Astrocyte (in vitro differentiated cells and primary cell): Measurements from ENCODE around the gene IYD. TPM values are rescaled to one million over a fixed set of nuclear protein-coding genes. Genes with fewer than 3 reads are reported as not detected.
"Not testable (repeated sequence)": the region's sequence is repeated elsewhere in the genome, so short reads cannot be mapped to it uniquely, and the experiment has no call there.

ENCODE experiments used
- DNase-seq: peaks from one replicate; pipeline ENCODE4 v3.0.0-alpha.2; 2010; ENCODE audit warnings: low read depth
- FAIRE-seq: peaks from 2 replicates; lab custom pipeline; 2011; peaks lifted over from hg19 to GRCh38; lab: Jason Lieb, UNC
- H2AFZ ChIP-seq: 2 replicates; pipeline ENCODE4 v1.6.0; 2012; ENCODE audit warnings: low read depth, low read length, inconsistent platforms
- H3K27ac ChIP-seq: 2 replicates; pipeline ENCODE4 v1.5.1; 2011; ENCODE audit warnings: low read depth, low read length, inconsistent platforms
- H3K27me3 ChIP-seq: 2 replicates; pipeline ENCODE4 v1.6.0; 2011; ENCODE audit warnings: low read length, inconsistent platforms; ENCODE audit not compliant: insufficient read depth
- H3K36me3 ChIP-seq: 2 replicates; pipeline ENCODE4 v1.5.1; 2011; ENCODE audit warnings: low read length, inconsistent platforms; ENCODE audit not compliant: insufficient read depth
- H3K4me1 ChIP-seq: 2 replicates; pipeline ENCODE4 v1.5.1; 2011; ENCODE audit warnings: low read length, inconsistent platforms; ENCODE audit not compliant: insufficient read depth
- H3K4me2 ChIP-seq: 2 replicates; pipeline ENCODE4 v1.6.0; 2012; ENCODE audit warnings: low read length, inconsistent platforms
- H3K4me3 ChIP-seq: 2 replicates; pipeline ENCODE4 v1.5.1; 2011; ENCODE audit warnings: low read depth, mild to moderate bottlenecking, low read length, inconsistent platforms; ENCODE audit not compliant: insufficient read depth
- H3K79me2 ChIP-seq: 2 replicates; pipeline ENCODE4 v1.6.0; 2012; ENCODE audit warnings: mild to moderate bottlenecking, low read length, inconsistent platforms; ENCODE audit not compliant: insufficient read depth
- H3K9ac ChIP-seq: 2 replicates; pipeline ENCODE4 v1.6.0; 2012; ENCODE audit warnings: mild to moderate bottlenecking, low read length, inconsistent platforms
- H3K9me3 ChIP-seq: 2 replicates; pipeline ENCODE4 v1.5.1; 2012; ENCODE audit warnings: low read depth, mild to moderate bottlenecking, low read length, inconsistent platforms; ENCODE audit not compliant: insufficient read depth
- H4K20me1 ChIP-seq: 2 replicates; pipeline ENCODE4 v1.6.0; 2012; ENCODE audit warnings: low read length, inconsistent platforms; ENCODE audit not compliant: insufficient read depth
- H3K27ac Mint-ChIP-seq: one replicate; pipeline ENCODE4 v1.8.0; 2021; ENCODE audit warnings: mild to moderate bottlenecking, mixed read lengths; ENCODE audit not compliant: unreplicated experiment
- H3K27me3 Mint-ChIP-seq: one replicate; pipeline ENCODE4 v1.8.0; 2021; ENCODE audit warnings: low read depth, mixed read lengths; ENCODE audit not compliant: unreplicated experiment
- H3K36me3 Mint-ChIP-seq: one replicate; pipeline ENCODE4 v1.8.0; 2021; ENCODE audit warnings: low read depth, mixed read lengths; ENCODE audit not compliant: unreplicated experiment
- H3K4me1 Mint-ChIP-seq: one replicate; pipeline ENCODE4 v1.8.0; 2021; ENCODE audit warnings: low read depth, mixed read lengths; ENCODE audit not compliant: unreplicated experiment
- H3K4me3 Mint-ChIP-seq: one replicate; pipeline ENCODE4 v1.8.0; 2021; ENCODE audit warnings: mild to moderate bottlenecking, moderate library complexity, mixed read lengths; ENCODE audit not compliant: unreplicated experiment
- H3K9me3 Mint-ChIP-seq: one replicate; pipeline ENCODE4 v1.8.0; 2021; ENCODE audit warnings: mild to moderate bottlenecking, mixed read lengths; ENCODE audit not compliant: unreplicated experiment
- EZH2 ChIP-seq: IDR thresholded peaks from 2 replicates; pipeline ENCODE4 v1.6.1; 2012; ENCODE audit warnings: mild to moderate bottlenecking, low read length, inconsistent platforms; ENCODE audit not compliant: insufficient read depth
- total RNA-seq: library from RNA; stranded (reverse); gene quantifications from 2 replicates; pipeline ENCODE4 v1.2.1, GENCODE V29; 2021
- TF ChIP-seq, protein P1 (sequence below): IDR thresholded peaks from 2 replicates; pipeline ENCODE4 v1.5.1; 2011; ENCODE audit warnings: low read depth, mild to moderate bottlenecking, inconsistent platforms, low read length, moderate library complexity; ENCODE audit not compliant: insufficient read depth

IYD gene
- total RNA-seq, 1 donor from 2014 or later = not detected

DNA sequence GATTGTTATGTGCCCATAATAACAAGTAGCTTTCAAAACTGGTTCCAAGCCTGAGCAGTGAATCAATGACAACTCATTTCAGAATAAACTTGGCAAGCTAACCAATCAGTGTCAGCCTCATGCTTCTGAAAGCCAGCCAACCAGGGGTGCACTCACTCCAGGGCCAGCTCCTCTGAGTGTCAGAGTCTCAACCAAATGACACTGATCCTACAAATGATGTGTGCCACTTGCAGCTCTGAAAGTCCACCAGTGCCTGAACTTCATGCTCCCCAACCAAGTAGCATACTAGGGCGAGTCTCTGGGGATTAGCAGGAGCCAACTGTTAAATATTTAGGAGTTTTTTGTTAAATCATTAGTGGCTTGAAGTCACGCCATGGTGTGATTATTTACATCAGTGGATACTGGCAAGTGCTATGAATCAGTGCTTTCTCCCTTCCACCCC is 4.5 kb downstream of the IYD start:
- DNase-seq (peak; percentile 58), FAIRE-seq (no peak)
- H2AFZ ChIP-seq = no peak overlapping the region
- no peak overlapping the region for H3K4me3 ChIP-seq
- no peaks in the 10 kb centered on the region for H3K36me3 ChIP-seq
- no peak overlapping the region for H3K9ac ChIP-seq
- H3K27ac ChIP-seq = no peak overlapping the region
- H3K79me2 ChIP-seq = no peaks in the 10 kb centered on the region
- peaks cover 5% of the 10 kb centered on the region for H3K9me3 Mint-ChIP-seq
- H3K36me3 Mint-ChIP-seq = no peaks in the 10 kb centered on the region
- TF ChIP-seq, protein P1, sequence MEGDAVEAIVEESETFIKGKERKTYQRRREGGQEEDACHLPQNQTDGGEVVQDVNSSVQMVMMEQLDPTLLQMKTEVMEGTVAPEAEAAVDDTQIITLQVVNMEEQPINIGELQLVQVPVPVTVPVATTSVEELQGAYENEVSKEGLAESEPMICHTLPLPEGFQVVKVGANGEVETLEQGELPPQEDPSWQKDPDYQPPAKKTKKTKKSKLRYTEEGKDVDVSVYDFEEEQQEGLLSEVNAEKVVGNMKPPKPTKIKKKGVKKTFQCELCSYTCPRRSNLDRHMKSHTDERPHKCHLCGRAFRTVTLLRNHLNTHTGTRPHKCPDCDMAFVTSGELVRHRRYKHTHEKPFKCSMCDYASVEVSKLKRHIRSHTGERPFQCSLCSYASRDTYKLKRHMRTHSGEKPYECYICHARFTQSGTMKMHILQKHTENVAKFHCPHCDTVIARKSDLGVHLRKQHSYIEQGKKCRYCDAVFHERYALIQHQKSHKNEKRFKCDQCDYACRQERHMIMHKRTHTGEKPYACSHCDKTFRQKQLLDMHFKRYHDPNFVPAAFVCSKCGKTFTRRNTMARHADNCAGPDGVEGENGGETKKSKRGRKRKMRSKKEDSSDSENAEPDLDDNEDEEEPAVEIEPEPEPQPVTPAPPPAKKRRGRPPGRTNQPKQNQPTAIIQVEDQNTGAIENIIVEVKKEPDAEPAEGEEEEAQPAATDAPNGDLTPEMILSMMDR = no peak
- no peak for TF ChIP-seq EZH2
- H3K27ac Mint-ChIP-seq = no peak overlapping the region
- H3K9me3 ChIP-seq = no peaks in the 10 kb centered on the region
- peaks cover 18% of the 10 kb centered on the region for H3K27me3 Mint-ChIP-seq
- H4K20me1 ChIP-seq = no peaks in the 10 kb centered on the region
- H3K4me3 Mint-ChIP-seq = no peak overlapping the region
- H3K4me2 ChIP-seq = no peak overlapping the region
- peaks cover 3% of the 10 kb centered on the region for H3K27me3 ChIP-seq
- peaks cover 3% of the 10 kb centered on the region for H3K4me1 Mint-ChIP-seq
- H3K4me1 ChIP-seq = peaks cover 10% of the 10 kb centered on the region

DNA sequence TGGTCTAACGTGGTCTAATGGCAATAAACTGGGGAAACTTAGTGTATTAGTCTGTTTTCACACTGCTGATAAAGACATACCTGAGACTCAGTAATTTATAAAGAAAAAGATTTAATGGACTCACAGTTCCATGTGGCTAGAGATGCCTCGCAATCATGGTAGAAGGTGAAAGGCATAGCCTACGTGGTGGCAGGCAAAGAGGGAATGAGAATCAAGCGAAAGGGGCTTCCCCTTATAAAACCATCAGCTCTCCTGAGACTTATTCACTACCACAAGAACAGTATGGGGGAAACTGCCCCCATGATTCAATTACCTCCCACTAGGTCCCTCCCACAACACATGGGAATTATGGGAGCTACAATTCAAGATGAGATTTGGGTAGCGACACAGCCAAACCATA is 5.5 kb downstream of the IYD start:
- FAIRE-seq, H3K4me3 ChIP-seq, H3K27ac ChIP-seq, H3K9me3 Mint-ChIP-seq, H3K36me3 ChIP-seq, H3K4me1 Mint-ChIP-seq, H2AFZ ChIP-seq, DNase-seq, H3K79me2 ChIP-seq, H3K9me3 ChIP-seq, H4K20me1 ChIP-seq, H3K4me2 ChIP-seq, H3K27me3 ChIP-seq, H3K36me3 Mint-ChIP-seq, H3K9ac ChIP-seq, H3K27ac Mint-ChIP-seq, H3K4me3 Mint-ChIP-seq: not testable (repeated sequence)
- H3K4me1 ChIP-seq = peaks cover 10% of the 10 kb centered on the region
- H3K27me3 Mint-ChIP-seq = peaks cover 22% of the 10 kb centered on the region

DNA sequence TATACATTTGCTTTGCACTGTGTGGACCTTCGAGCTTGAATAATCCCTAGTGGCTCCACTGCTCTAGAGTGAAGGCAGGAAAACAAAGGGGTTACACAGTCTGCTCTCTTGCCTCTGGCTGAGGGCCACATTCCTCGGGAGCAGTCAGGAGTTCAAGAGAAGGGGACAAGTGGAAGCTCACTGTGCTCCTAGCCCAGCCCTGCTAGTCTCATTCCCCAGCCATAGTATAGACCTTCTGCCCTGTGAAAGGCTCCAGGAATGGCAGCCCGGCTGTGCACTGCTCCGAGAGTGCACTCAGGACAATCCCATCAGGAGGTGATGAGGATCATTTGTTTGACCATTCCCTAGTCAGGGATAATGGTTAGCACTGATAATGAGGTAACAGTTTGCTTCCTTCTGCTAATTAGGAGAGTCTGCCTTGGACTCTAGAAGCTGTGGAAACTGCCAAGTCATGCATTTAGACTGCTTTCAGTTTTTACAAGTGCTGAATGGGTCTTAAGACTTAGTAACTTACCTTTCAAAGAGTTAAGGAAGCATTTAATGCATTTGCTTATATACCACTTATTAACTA is 8.5 kb downstream of the IYD start:
- TF ChIP-seq EZH2 = no peak
- TF ChIP-seq, protein P1 = no peak
- no peaks in the 10 kb centered on the region for H4K20me1 ChIP-seq
- H3K79me2 ChIP-seq = no peaks in the 10 kb centered on the region
- Mint-ChIP-seq H3K36me3 (no peaks in the 10 kb centered on the region), H3K9me3 (peaks cover 3% of the 10 kb centered on the region), H3K27ac (no peak overlapping the region), H3K4me1 (peaks cover 14% of the 10 kb centered on the region), H3K4me3 (no peak overlapping the region), H3K27me3 (peaks cover 22% of the 10 kb centered on the region)
- no peaks in the 10 kb centered on the region for H3K36me3 ChIP-seq
- no peak overlapping the region for H3K9ac ChIP-seq
- H3K27ac ChIP-seq = no peak overlapping the region
- FAIRE-seq (no peak), DNase-seq (peak; percentile 25)
- H3K4me2 ChIP-seq = no peak overlapping the region
- H2AFZ ChIP-seq = no peak overlapping the region
- H3K9me3 ChIP-seq = no peaks in the 10 kb centered on the region
- peaks cover 5% of the 10 kb centered on the region for H3K4me1 ChIP-seq
- H3K27me3 ChIP-seq = peaks cover 3% of the 10 kb centered on the region
- H3K4me3 ChIP-seq = no peak overlapping the region
